Fibroblast of lung (primary cell): ENCODE measurements around the gene CSGALNACT2. TPM values are rescaled to one million over a fixed set of nuclear protein-coding genes. Genes with fewer than 3 reads are reported as not detected.

Experiments
- DNase-seq, 2 donors: peaks; one replicate each; pipeline versions ENCODE4 v3.0.0 to v3.0.0-alpha.2; 2010; ENCODE audit warnings: low read depth in 2 of 2
- H2AFZ ChIP-seq: 2 replicates; pipeline ENCODE4 v1.5.1; 2012; ENCODE audit warnings: low read length, control low read depth, inconsistent platforms
- H3K27ac ChIP-seq: 2 replicates; pipeline ENCODE4 v1.5.1; 2011; ENCODE audit warnings: low read length, control low read depth; ENCODE audit not compliant: insufficient read depth
- H3K27me3 ChIP-seq: 2 replicates; pipeline ENCODE4 v1.5.1; 2011; ENCODE audit warnings: mild to moderate bottlenecking, low read length; ENCODE audit not compliant: control insufficient read depth, insufficient read depth
- H3K36me3 ChIP-seq: 2 replicates; pipeline ENCODE4 v1.5.1; 2011; ENCODE audit warnings: low read length; ENCODE audit not compliant: control insufficient read depth, insufficient read depth
- H3K4me1 ChIP-seq: 2 replicates; pipeline ENCODE4 v1.5.1; 2011; ENCODE audit warnings: low read length; ENCODE audit not compliant: control insufficient read depth, insufficient read depth; ENCODE audit errors: extremely low read depth
- H3K4me2 ChIP-seq: 2 replicates; pipeline ENCODE4 v1.5.1; 2011; ENCODE audit warnings: low read length, control low read depth; ENCODE audit not compliant: insufficient read depth; ENCODE audit errors: extremely low read depth
- H3K4me3 ChIP-seq, 4 experiments: fragments of 200-600 bp in 1 of 4; sonication (generic) in 1 of 4; replicated peaks in 1 of 4; 2 replicates each; pipeline ENCODE4 v1.5.1; 2011 to 2016; ENCODE audit warnings: low read length in 4 of 4, low read depth in 3 of 4, mild to moderate bottlenecking in 3 of 4, control low read depth in 2 of 4, inconsistent platforms in 1 of 4, mixed read lengths in 1 of 4; ENCODE audit not compliant: insufficient read depth in 1 of 4; ENCODE audit errors: control extremely low read depth in 1 of 4
- H3K79me2 ChIP-seq: 2 replicates; pipeline ENCODE4 v1.5.1; 2012; ENCODE audit warnings: mild to moderate bottlenecking, low read length, inconsistent platforms; ENCODE audit not compliant: control insufficient read depth, insufficient read depth
- H3K9ac ChIP-seq: 2 replicates; pipeline ENCODE4 v1.5.1; 2011; ENCODE audit warnings: mild to moderate bottlenecking, low read length, control low read depth; ENCODE audit not compliant: insufficient read depth
- H3K9me3 ChIP-seq: 2 replicates; pipeline ENCODE4 v1.5.1; 2012; ENCODE audit warnings: low read depth, low read length; ENCODE audit not compliant: control insufficient read depth, insufficient read depth
- H4K20me1 ChIP-seq: 2 replicates; pipeline ENCODE4 v1.5.1; 2011; ENCODE audit warnings: low read length; ENCODE audit not compliant: control insufficient read depth, insufficient read depth; ENCODE audit errors: extremely low read depth
- EZH2 ChIP-seq: IDR thresholded peaks from 2 replicates; pipeline ENCODE4 v1.5.1; 2012; ENCODE audit warnings: low read length, control low read depth, mild to moderate bottlenecking; ENCODE audit errors: missing control alignments
- polyA plus RNA-seq, 2 donors: library from polyadenylated mRNA; depleted of rRNA in 1 of 2; stranded (reverse) in 1 of 2; unstranded in 1 of 2; fragments of >200 nt; gene quantifications; 2 replicates each; pipeline ENCODE4 v1.2.1, GENCODE V29; 2011 to 2012; ENCODE audit warnings: missing spikeins in 1 of 2
- total RNA-seq: library from RNA; depleted of rRNA; stranded (reverse); fragments of >200 nt; gene quantifications from 2 replicates; pipeline ENCODE4 v1.2.1, GENCODE V29; 2014
- TF ChIP-seq, protein P1 (sequence below), 2 donors: IDR thresholded peaks in 1 of 2; conservative IDR thresholded peaks in 1 of 2; 1 replicate in 1 of 2; 2 replicates in 1 of 2; pipeline ENCODE4 v1.5.1; 2011 to 2012; ENCODE audit warnings: low read length in 2 of 2, control low read depth in 1 of 2, inconsistent platforms in 1 of 2, low read depth in 1 of 2, mild to moderate bottlenecking in 1 of 2

CSGALNACT2 gene
- total and polyA plus RNA-seq, 2 donors (not counting 1 experiment from before 2014, with no cell fraction given): 38.6 to 46.9 TPM

- no peak overlapping the region for H3K9ac ChIP-seq
- no peak for TF ChIP-seq EZH2
- TF ChIP-seq, protein P1, sequence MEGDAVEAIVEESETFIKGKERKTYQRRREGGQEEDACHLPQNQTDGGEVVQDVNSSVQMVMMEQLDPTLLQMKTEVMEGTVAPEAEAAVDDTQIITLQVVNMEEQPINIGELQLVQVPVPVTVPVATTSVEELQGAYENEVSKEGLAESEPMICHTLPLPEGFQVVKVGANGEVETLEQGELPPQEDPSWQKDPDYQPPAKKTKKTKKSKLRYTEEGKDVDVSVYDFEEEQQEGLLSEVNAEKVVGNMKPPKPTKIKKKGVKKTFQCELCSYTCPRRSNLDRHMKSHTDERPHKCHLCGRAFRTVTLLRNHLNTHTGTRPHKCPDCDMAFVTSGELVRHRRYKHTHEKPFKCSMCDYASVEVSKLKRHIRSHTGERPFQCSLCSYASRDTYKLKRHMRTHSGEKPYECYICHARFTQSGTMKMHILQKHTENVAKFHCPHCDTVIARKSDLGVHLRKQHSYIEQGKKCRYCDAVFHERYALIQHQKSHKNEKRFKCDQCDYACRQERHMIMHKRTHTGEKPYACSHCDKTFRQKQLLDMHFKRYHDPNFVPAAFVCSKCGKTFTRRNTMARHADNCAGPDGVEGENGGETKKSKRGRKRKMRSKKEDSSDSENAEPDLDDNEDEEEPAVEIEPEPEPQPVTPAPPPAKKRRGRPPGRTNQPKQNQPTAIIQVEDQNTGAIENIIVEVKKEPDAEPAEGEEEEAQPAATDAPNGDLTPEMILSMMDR (conservative IDR thresholded peaks at IDR 0.05 in 1 of 2, IDR thresholded peaks at IDR 0.05 in 1 of 2; ENCODE audit: low read depth in 1 of 2, low read length in 2 of 2): no peak
- H3K27me3 ChIP-seq: peaks cover 31% of the 10 kb centered on the region
- no peaks in the 10 kb centered on the region for H3K4me1 ChIP-seq
- H3K4me2 ChIP-seq: no peak overlapping the region
- no peak overlapping the region for H3K4me3 ChIP-seq
- H3K36me3 ChIP-seq: no peaks in the 10 kb centered on the region
- no peaks in the 10 kb centered on the region for H3K79me2 ChIP-seq
- no peaks in the 10 kb centered on the region for H4K20me1 ChIP-seq
- H2AFZ ChIP-seq: no peak overlapping the region
- H3K9me3 ChIP-seq: no peaks in the 10 kb centered on the region
- no peak overlapping the region for H3K27ac ChIP-seq
- no peak for DNase-seq
These were observed 92.8 kb downstream of the CSGALNACT2 start for GRCh38 chr10:43230909-43231522.

- H4K20me1 ChIP-seq: no peaks in the 10 kb centered on the region
- H3K9me3 ChIP-seq: no peaks in the 10 kb centered on the region
- no peak overlapping the region for H2AFZ ChIP-seq
- H3K4me2 ChIP-seq: no peak overlapping the region
- TF ChIP-seq, protein P1 (conservative IDR thresholded peaks at IDR 0.05 in 1 of 2, IDR thresholded peaks at IDR 0.05 in 1 of 2; ENCODE audit: low read depth in 1 of 2, low read length in 2 of 2): no peak
- no peak for TF ChIP-seq EZH2
- H3K27ac ChIP-seq: no peak overlapping the region
- H3K79me2 ChIP-seq: no peaks in the 10 kb centered on the region
- H3K36me3 ChIP-seq: no peaks in the 10 kb centered on the region
- H3K9ac ChIP-seq: no peak overlapping the region
- H3K27me3 ChIP-seq: peaks cover 31% of the 10 kb centered on the region
- no peaks in the 10 kb centered on the region for H3K4me1 ChIP-seq
- no peak for DNase-seq
- no peak overlapping the region for H3K4me3 ChIP-seq
These were observed 93.4 kb downstream of the CSGALNACT2 start for GRCh38 chr10:43231523-43232078.

DNA sequence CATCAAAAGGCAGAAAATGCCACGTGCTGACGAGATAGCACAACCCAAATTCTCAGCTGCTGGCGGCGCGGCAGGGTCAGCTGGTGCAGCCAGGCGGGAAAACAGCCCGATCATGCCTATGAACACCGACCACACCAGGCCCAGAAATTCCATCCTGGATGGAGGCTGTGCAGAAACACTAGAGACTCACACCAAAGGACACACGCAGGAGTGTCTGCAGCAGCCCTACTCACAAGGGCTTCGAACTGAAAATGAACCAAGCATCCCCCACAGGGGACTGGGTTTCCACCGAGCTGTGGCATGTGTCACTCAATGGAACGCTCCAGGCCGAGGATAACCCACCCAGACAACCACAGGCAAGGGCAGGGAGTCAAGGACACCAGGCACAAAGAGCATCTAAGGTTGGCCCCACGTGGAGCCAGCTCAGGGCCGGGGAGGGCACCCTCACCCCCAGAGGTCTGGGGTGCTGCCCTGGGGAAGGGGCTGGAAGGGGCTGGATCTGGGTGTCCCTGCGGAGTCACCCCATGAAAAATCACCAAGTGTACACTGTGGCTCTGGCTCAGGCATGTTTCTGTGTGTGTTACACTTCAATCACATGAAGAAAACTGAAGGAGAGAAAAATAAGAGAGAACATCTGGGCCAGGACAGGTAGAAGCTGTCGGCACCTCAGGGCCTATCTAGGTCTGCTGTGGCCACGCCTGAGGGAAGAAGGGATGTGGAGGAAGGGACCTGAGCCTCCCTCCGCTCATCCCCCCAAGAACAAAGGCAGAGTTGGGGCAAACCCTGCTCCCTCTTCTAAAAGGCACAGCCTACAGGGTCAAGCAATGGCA lies 95.6 kb downstream of the CSGALNACT2 start:
- peaks cover 24% of the 10 kb centered on the region for H3K27me3 ChIP-seq
- H3K36me3 ChIP-seq: no peaks in the 10 kb centered on the region
- H3K9ac ChIP-seq: no peak overlapping the region
- no peaks in the 10 kb centered on the region for H3K9me3 ChIP-seq
- no peaks in the 10 kb centered on the region for H3K4me1 ChIP-seq
- no peaks in the 10 kb centered on the region for H3K79me2 ChIP-seq
- DNase-seq: no peak
- H2AFZ ChIP-seq: no peak overlapping the region
- H4K20me1 ChIP-seq: no peaks in the 10 kb centered on the region
- no peak overlapping the region for H3K27ac ChIP-seq
- no peak overlapping the region for H3K4me2 ChIP-seq
- TF ChIP-seq, protein P1 (conservative IDR thresholded peaks at IDR 0.05 in 1 of 2, IDR thresholded peaks at IDR 0.05 in 1 of 2; ENCODE audit: low read depth in 1 of 2, low read length in 2 of 2): no peak
- no peak for TF ChIP-seq EZH2
- no peak overlapping the region for H3K4me3 ChIP-seq
